KOPT-K1 (cell line): ENCODE measurements around the gene NKAIN2.

ENCODE experiments used
- H3K27ac ChIP-seq: fragments of 200-600 bp; sonication (generic); 2 replicates; pipeline ENCODE4 v1.5.1; 2016; ENCODE audit warnings: antibody characterized with exemption, mild to moderate bottlenecking, low read depth, low read length; ENCODE audit not compliant: poor library complexity, severe bottlenecking
- H3K36me3 ChIP-seq: fragments of 200-600 bp; sonication (generic); 2 replicates; pipeline ENCODE4 v1.5.1; 2017; ENCODE audit warnings: antibody characterized with exemption, mild to moderate bottlenecking, low read length, moderate library complexity; ENCODE audit not compliant: insufficient read depth
- H3K9me3 ChIP-seq: fragments of 200-600 bp; sonication (generic); 2 replicates; pipeline ENCODE4 v1.5.1; 2017; ENCODE audit warnings: antibody characterized with exemption, low read length, mild to moderate bottlenecking; ENCODE audit not compliant: insufficient read depth, poor library complexity, severe bottlenecking

Gene NKAIN2

GRCh38 chr6:124823240-124824111 is 1019.8 kb downstream of the NKAIN2 start:
- Histone ChIP-seq H3K36me3 (no peaks in the 10 kb centered on the region), H3K27ac (no peak overlapping the region), H3K9me3 (no peaks in the 10 kb centered on the region)

- Histone ChIP-seq H3K36me3 (no peaks in the 10 kb centered on the region), H3K9me3 (no peaks in the 10 kb centered on the region), H3K27ac (no peak overlapping the region)
Observed at GRCh38 chr6:124825564-124825963, 1021.9 kb downstream of the NKAIN2 start.

- Histone ChIP-seq H3K36me3 (no peaks in the 10 kb centered on the region), H3K27ac (no peak overlapping the region), H3K9me3 (no peaks in the 10 kb centered on the region)
Observed at GRCh38 chr6:124829822-124830221, 1026.2 kb downstream of the NKAIN2 start.

- Histone ChIP-seq H3K36me3 (no peaks in the 10 kb centered on the region), H3K9me3 (no peaks in the 10 kb centered on the region), H3K27ac (no peak overlapping the region)
Observed at GRCh38 chr6:124830506-124830905, 1026.8 kb downstream of the NKAIN2 start.

- Histone ChIP-seq H3K27ac (no peak overlapping the region), H3K36me3 (no peaks in the 10 kb centered on the region), H3K9me3 (no peaks in the 10 kb centered on the region)
Observed at GRCh38 chr6:124854338-124854922, 1050.8 kb downstream of the NKAIN2 start.

GRCh38 chr6:124857746-124858145 is 1054.1 kb downstream of the NKAIN2 start:
- Histone ChIP-seq H3K27ac (no peak overlapping the region), H3K36me3 (no peaks in the 10 kb centered on the region), H3K9me3 (no peaks in the 10 kb centered on the region)

GRCh38 chr6:124858564-124858963 is 1054.9 kb downstream of the NKAIN2 start:
- Histone ChIP-seq H3K9me3 (no peaks in the 10 kb centered on the region), H3K27ac (no peak overlapping the region), H3K36me3 (no peaks in the 10 kb centered on the region)

GRCh38 chr6:124859366-124859765 is 1055.7 kb downstream of the NKAIN2 start:
- no peaks in the 10 kb centered on the region for H3K9me3 ChIP-seq
- no peaks in the 10 kb centered on the region for H3K36me3 ChIP-seq
- H3K27ac ChIP-seq: no peak overlapping the region

- Histone ChIP-seq H3K36me3 (no peaks in the 10 kb centered on the region), H3K9me3 (no peaks in the 10 kb centered on the region), H3K27ac (no peak overlapping the region)
Observed at GRCh38 chr6:124866040-124866439, 1062.4 kb downstream of the NKAIN2 start.

- H3K27ac ChIP-seq: no peak overlapping the region
- H3K36me3 ChIP-seq: no peaks in the 10 kb centered on the region
- no peaks in the 10 kb centered on the region for H3K9me3 ChIP-seq
Observed at GRCh38 chr6:124867121-124867520, 1063.5 kb downstream of the NKAIN2 start.

GRCh38 chr6:124868481-124868880 is 1064.8 kb downstream of the NKAIN2 start:
- H3K27ac ChIP-seq: no peak overlapping the region
- H3K36me3 ChIP-seq: no peaks in the 10 kb centered on the region
- H3K9me3 ChIP-seq: no peaks in the 10 kb centered on the region

- H3K27ac ChIP-seq: no peak overlapping the region
- H3K36me3 ChIP-seq: no peaks in the 10 kb centered on the region
- no peaks in the 10 kb centered on the region for H3K9me3 ChIP-seq
Observed at GRCh38 chr6:124869416-124869815, 1065.8 kb downstream of the NKAIN2 start.

- Histone ChIP-seq H3K27ac (no peak overlapping the region), H3K36me3 (no peaks in the 10 kb centered on the region), H3K9me3 (no peaks in the 10 kb centered on the region)
Observed at GRCh38 chr6:124870611-124871459, 1067.2 kb downstream of the NKAIN2 start.

GRCh38 chr6:124872361-124873065 is 1068.8 kb downstream of the NKAIN2 start:
- Histone ChIP-seq H3K36me3 (no peaks in the 10 kb centered on the region), H3K9me3 (no peaks in the 10 kb centered on the region), H3K27ac (no peak overlapping the region)

- H3K27ac ChIP-seq: no peak overlapping the region
- no peaks in the 10 kb centered on the region for H3K9me3 ChIP-seq
- H3K36me3 ChIP-seq: no peaks in the 10 kb centered on the region
Observed at GRCh38 chr6:124873066-124873410, 1069.4 kb downstream of the NKAIN2 start.
